Measurements from ENCODE around the gene TRNT1. TPM values are rescaled to one million over a fixed set of nuclear protein-coding genes. Genes with fewer than 3 reads are reported as not detected.

TRNT1 gene
- total and polyA plus RNA-seq, 12 donors: 8.4 to 32.9 (median 16.6) TPM

DNA sequence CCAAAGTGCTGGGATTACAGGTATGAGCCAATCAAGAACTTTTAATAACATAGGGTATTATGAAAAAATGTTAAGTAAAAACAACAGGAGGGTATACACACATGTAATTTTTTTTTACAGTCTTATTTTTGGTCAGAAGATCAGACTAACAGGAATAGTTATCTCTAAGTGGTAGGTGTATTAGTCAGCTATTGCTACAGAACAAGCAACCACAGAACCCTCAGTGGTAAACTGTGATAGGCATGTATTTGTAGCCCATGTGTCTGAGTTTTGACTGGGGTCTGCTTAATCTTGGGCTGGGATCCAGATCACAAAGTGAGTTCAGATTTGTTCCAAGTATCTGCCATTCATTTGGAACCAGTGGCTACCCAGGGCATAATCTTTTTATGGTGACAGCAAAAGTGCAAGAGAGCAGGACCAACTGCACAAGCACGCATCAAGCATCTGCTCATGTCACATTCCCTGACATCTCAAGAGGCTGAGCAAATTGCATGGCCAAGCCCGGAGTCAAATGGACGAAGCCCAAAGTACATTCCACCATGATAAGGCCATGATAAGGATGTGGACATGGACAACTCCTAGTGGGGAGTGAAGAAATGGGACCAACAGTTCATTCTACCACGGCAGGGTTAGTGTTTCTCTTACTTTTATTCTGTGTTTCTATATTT is 13.6 kb upstream of the TRNT1 start:
- TF ChIP-seq, protein P1, sequence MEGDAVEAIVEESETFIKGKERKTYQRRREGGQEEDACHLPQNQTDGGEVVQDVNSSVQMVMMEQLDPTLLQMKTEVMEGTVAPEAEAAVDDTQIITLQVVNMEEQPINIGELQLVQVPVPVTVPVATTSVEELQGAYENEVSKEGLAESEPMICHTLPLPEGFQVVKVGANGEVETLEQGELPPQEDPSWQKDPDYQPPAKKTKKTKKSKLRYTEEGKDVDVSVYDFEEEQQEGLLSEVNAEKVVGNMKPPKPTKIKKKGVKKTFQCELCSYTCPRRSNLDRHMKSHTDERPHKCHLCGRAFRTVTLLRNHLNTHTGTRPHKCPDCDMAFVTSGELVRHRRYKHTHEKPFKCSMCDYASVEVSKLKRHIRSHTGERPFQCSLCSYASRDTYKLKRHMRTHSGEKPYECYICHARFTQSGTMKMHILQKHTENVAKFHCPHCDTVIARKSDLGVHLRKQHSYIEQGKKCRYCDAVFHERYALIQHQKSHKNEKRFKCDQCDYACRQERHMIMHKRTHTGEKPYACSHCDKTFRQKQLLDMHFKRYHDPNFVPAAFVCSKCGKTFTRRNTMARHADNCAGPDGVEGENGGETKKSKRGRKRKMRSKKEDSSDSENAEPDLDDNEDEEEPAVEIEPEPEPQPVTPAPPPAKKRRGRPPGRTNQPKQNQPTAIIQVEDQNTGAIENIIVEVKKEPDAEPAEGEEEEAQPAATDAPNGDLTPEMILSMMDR (IDR thresholded peaks at IDR 0.05): no peak
- TF ChIP-seq POLR2A (IDR thresholded peaks at IDR 0.05): no peak
- Histone ChIP-seq H3K27me3 (no peaks in the 10 kb centered on the region), H3K9me3 (replicated peaks in 1 of 3) (no peaks in the 10 kb centered on the region), H3K4me1 (replicated peaks in 1 of 2) (no peaks in the 10 kb centered on the region), H3K36me3 (replicated peaks in 1 of 2) (no peaks in the 10 kb centered on the region), H3K27ac (no peak overlapping the region), H3K4me3 (no peak overlapping the region)
- DNase-seq: no peak
- intact Hi-C loops (cut with DNase I): no loop called here
- WGBS, 4 donors: 69 to 91% (median 86%) methylated on average over 4 of the region's 4 CpGs

DNA sequence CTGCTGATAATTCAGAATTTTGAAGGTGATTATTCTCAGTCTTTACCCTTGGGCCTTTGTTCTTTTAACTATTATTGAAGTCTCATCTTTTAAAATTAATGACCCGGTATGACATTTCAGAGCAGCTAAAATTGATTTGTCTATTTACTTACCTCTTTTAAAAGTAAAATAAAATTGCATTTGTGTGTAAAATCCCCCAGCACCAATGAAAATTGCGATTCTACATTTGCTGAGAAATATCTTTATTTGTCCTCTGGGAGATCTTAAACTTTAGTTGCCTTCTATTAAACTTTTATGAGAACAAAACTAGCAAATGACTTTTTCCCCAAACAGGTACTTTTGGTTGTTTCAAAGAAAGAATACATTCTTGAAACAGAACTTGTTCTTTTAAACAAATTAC is 9.1 kb upstream of the TRNT1 start:
- intact Hi-C loops (cut with DNase I): no loop called here
- Histone ChIP-seq H3K27me3 (no peaks in the 10 kb centered on the region), H3K36me3 (replicated peaks in 1 of 2) (no peaks in the 10 kb centered on the region), H3K9me3 (replicated peaks in 1 of 3) (no peaks in the 10 kb centered on the region), H3K4me1 (replicated peaks in 1 of 2) (no peaks in the 10 kb centered on the region), H3K27ac (no peak overlapping the region), H3K4me3 (no peak overlapping the region)
- no peak for DNase-seq
- 78 to 91% (median 82%) methylated on average over 2 of the region's 2 CpGs for WGBS, 4 donors
- TF ChIP-seq, protein P1 (IDR thresholded peaks at IDR 0.05): no peak
- TF ChIP-seq POLR2A (IDR thresholded peaks at IDR 0.05): no peak

DNA sequence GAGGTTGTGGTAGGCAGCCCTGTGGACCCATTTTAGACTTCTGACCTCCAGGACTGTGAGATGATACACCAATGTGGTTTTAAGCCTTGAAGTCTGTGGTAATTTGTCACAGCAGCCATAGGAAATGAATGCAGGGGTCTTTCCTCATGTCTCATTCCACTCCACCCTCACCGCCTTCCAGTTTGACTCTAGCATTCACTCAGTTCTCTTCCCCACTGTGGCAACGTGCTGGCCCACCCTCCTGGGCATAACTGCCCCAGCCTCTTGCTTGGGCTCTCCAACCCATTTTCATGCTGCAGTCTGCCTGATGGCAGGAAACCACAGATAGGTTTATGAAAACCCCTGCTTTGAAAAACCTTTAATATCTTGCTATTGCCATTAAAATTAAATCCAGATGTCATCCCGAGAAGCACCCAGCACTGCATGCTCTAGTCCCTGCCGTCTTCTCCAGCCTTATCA is 7.3 kb upstream of the TRNT1 start:
- DNase-seq: no peak
- intact Hi-C loops (cut with DNase I): no loop called here
- no peaks in the 10 kb centered on the region for H3K9me3 ChIP-seq (replicated peaks in 1 of 3)
- TF ChIP-seq POLR2A (IDR thresholded peaks at IDR 0.05): no peak
- TF ChIP-seq, protein P1 (IDR thresholded peaks at IDR 0.05): no peak
- no peak overlapping the region for H3K27ac ChIP-seq
- no peaks in the 10 kb centered on the region for H3K27me3 ChIP-seq
- H3K36me3 ChIP-seq (replicated peaks in 1 of 2): no peaks in the 10 kb centered on the region
- no peaks in the 10 kb centered on the region for H3K4me1 ChIP-seq (replicated peaks in 1 of 2)
- 64 to 72% (median 67%) methylated on average over 4 of the region's 4 CpGs for WGBS, 4 donors
- H3K4me3 ChIP-seq: no peak overlapping the region

DNA sequence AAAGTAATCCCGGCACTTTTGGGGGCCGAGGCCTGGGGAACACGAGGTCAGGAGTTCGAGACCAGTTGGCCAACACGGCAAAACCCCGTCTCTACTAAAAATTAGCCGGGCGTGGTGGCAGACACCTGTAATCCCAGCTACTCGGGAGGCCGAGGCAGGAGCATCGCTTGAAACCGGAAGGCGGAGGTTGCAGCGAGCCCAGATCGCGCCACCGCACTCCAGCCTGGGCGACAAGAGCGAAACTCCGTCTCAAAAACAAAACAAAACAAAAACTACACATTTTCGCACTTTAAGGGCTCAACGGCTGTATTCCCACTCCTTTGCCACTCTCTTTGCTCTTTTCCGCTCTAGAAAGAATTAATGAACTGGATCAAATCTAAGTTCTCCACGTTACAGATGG is 763 bp upstream of the TRNT1 start:
- intact Hi-C loops (cut with DNase I): no loop called here
- H3K9me3 ChIP-seq (replicated peaks in 1 of 3): no peaks in the 10 kb centered on the region
- peak overlapping the region in 3 of 5 donors; percentile 87 to 95 (median 89) for H3K27ac ChIP-seq
- peak in 1 of 7 donors; percentile 55 for DNase-seq
- TF ChIP-seq, protein P1 (IDR thresholded peaks at IDR 0.05): no peak
- TF ChIP-seq POLR2A (IDR thresholded peaks at IDR 0.05): no peak
- peaks cover 0 to 18% of the 10 kb centered on the region in 2 donors for H3K36me3 ChIP-seq (replicated peaks in 1 of 2)
- peak overlapping the region in 3 of 4 donors; percentile 66 to 87 (median 76) for H3K4me3 ChIP-seq
- no peaks in the 10 kb centered on the region for H3K27me3 ChIP-seq
- H3K4me1 ChIP-seq (replicated peaks in 1 of 2): peaks cover 8 to 11% of the 10 kb centered on the region in 2 donors
- WGBS, 4 donors: 89 to 91% (median 90%) methylated on average over 24 of the region's 24 CpGs
